Thyroid gland (tissue), 4 donors: ENCODE measurements around the gene ZNF691. TPM values are rescaled to one million over a fixed set of nuclear protein-coding genes. Genes with fewer than 3 reads are reported as not detected.

Experiments used
- DNase-seq, 2 donors: peaks; one replicate each; pipeline ENCODE4 v3.0.0-alpha.2; 2019
- H3K27ac ChIP-seq, 3 donors: fragments of 200-600 bp; sonication (generic); 1 replicate in 2 of 3; 2 replicates in 1 of 3; pipeline ENCODE4 v1.5.1; 2016 to 2019; ENCODE audit warnings: mild to moderate bottlenecking in 1 of 3, moderate library complexity in 1 of 3
- H3K27me3 ChIP-seq: fragments of 200-600 bp; sonication (generic); one replicate; pipeline ENCODE4 v1.5.1; 2019
- H3K36me3 ChIP-seq, 2 donors: fragments of 200-600 bp; sonication (generic); one replicate each; pipeline ENCODE4 v1.5.1; 2016 to 2019
- H3K4me1 ChIP-seq, 2 donors: fragments of 200-600 bp; sonication (generic); one replicate each; pipeline ENCODE4 v1.5.1; 2017 to 2019
- H3K4me3 ChIP-seq, 3 donors: fragments of 200-600 bp; sonication (generic); replicated peaks in 1 of 3; 1 replicate in 2 of 3; 2 replicates in 1 of 3; pipeline ENCODE4 v1.5.1; 2016; ENCODE audit warnings: mild to moderate bottlenecking in 1 of 3
- H3K9me3 ChIP-seq: fragments of 200-600 bp; sonication (generic); one replicate; pipeline ENCODE4 v1.5.1; 2017
- POLR2A ChIP-seq, 2 donors: fragments of 450-650 bp; IDR thresholded peaks; one replicate each; pipeline ENCODE4 v1.6.1; 2017; ENCODE audit warnings: antibody characterized with exemption in 2 of 2, mild to moderate bottlenecking in 2 of 2, moderate library complexity in 1 of 2
- WGBS, 2 donors: methylation state at CpG; one replicate each; pipeline ENCODE4 v1.1.5; 2017; 5-methylcytosine and 5-hydroxymethylcytosine counted together
- intact Hi-C: fragments of 100-400 bp; cut with DNase I; formaldehyde crosslinking; loops from one replicate; pipeline ENCODE4 v1.15.1; 2023
- total RNA-seq, 4 donors: library from RNA; depleted of rRNA; stranded (reverse); fragments of >200 nt; gene quantifications; one replicate each; pipeline ENCODE4 v1.2.3, GENCODE V29; 2016
- TF ChIP-seq, protein P1 (sequence below), 6 experiments: fragments of 200-600 bp in 3 of 6; fragments of 450-650 bp in 3 of 6; sonication (generic) in 3 of 6; IDR thresholded peaks; one replicate each; pipeline ENCODE4 v1.5.1; 2016 to 2019; ENCODE audit warnings: antibody characterized with exemption in 6 of 6, mild to moderate bottlenecking in 2 of 6, inconsistent platforms in 1 of 6, moderate library complexity in 1 of 6

Gene ZNF691
- total RNA-seq, 4 donors from 2014 or later, result 17.9 to 25.8 (median 21.5) TPM

DNA sequence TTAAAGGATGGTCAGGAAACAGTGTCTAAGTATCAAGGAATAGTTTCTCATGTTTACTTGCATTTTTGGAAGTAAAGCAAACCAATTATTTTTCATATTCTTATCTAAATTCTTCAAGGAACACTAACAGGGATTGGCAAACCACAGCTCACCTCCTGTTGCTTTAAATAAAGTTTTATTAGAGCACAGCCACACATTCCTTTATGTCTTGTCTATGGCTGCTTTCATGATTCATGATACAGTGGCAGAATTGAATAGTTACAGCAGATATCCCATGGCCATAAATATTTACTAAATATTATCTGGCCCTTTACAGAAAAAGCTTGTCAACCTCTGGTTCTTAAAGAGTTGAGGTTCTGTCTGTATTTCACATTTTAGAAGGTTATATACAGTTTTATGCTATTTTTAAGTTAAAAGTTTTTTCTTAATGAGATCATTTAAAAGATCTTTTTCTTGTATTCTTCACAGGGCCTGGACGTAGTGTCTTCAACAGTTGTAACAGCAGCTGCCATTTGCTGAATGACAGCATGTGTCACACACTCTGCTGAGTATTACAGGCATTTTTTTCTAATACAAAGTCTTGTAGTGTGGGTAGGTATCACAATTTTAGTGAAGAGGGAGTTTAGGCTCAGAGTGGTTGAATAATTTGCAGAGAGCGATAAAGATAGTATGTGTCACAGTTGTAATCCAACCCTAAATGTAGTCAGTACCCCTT is 2.6 kb downstream of the ZNF691 start:
- intact Hi-C loops, result no loop called here

DNA sequence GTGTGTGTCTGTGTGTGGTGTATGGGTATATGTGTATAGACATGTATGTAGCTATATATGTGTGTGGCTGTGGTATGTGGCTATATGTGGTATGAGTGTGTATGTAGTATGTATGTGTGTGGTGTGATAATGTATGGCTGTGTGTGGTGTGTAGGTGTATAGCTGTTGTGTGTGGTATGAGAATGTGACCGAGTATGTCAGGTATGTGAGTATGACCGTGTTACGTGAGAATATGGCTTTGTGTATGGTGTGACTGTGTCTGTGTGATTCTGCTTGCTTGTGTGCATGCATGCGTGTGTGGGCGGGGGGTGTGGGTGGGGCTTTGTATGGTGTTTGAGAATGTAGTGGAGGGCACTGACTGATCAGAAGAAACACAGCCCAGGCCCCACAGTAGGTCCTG is 3.5 kb downstream of the ZNF691 start:
- no peaks in the 10 kb centered on the region for H3K27me3 ChIP-seq
- no peak overlapping the region for H3K27ac ChIP-seq
- H3K36me3 ChIP-seq, result peaks cover 6 to 12% of the 10 kb centered on the region in 2 donors
- TF ChIP-seq POLR2A (IDR thresholded peaks at IDR 0.05), result no peak
- TF ChIP-seq, protein P1, sequence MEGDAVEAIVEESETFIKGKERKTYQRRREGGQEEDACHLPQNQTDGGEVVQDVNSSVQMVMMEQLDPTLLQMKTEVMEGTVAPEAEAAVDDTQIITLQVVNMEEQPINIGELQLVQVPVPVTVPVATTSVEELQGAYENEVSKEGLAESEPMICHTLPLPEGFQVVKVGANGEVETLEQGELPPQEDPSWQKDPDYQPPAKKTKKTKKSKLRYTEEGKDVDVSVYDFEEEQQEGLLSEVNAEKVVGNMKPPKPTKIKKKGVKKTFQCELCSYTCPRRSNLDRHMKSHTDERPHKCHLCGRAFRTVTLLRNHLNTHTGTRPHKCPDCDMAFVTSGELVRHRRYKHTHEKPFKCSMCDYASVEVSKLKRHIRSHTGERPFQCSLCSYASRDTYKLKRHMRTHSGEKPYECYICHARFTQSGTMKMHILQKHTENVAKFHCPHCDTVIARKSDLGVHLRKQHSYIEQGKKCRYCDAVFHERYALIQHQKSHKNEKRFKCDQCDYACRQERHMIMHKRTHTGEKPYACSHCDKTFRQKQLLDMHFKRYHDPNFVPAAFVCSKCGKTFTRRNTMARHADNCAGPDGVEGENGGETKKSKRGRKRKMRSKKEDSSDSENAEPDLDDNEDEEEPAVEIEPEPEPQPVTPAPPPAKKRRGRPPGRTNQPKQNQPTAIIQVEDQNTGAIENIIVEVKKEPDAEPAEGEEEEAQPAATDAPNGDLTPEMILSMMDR (IDR thresholded peaks at IDR 0.05), result no peak
- 94 to 98% methylated on average over 5 of the region's 5 CpGs for WGBS, 2 donors
- H3K9me3 ChIP-seq, result no peaks in the 10 kb centered on the region
- DNase-seq, result no peak
- H3K4me3 ChIP-seq, result no peak overlapping the region
- intact Hi-C loops, result no loop called here
- peaks cover 16 to 21% of the 10 kb centered on the region in 2 donors for H3K4me1 ChIP-seq

More for the DNA sequence above, 2.6 kb downstream of the ZNF691 start:
- WGBS, 2 donors, result 94 to 97% methylated on average over 2 of the region's 2 CpGs
- TF ChIP-seq POLR2A (IDR thresholded peaks at IDR 0.05), result no peak
- TF ChIP-seq, protein P1 (IDR thresholded peaks at IDR 0.05), result no peak
- no peaks in the 10 kb centered on the region for H3K27me3 ChIP-seq
- H3K4me1 ChIP-seq, result peaks cover 17 to 24% of the 10 kb centered on the region in 2 donors
- no peak overlapping the region for H3K4me3 ChIP-seq
- peaks cover 6 to 12% of the 10 kb centered on the region in 2 donors for H3K36me3 ChIP-seq
- no peak overlapping the region for H3K27ac ChIP-seq
- DNase-seq, result no peak
- H3K9me3 ChIP-seq, result no peaks in the 10 kb centered on the region

DNA sequence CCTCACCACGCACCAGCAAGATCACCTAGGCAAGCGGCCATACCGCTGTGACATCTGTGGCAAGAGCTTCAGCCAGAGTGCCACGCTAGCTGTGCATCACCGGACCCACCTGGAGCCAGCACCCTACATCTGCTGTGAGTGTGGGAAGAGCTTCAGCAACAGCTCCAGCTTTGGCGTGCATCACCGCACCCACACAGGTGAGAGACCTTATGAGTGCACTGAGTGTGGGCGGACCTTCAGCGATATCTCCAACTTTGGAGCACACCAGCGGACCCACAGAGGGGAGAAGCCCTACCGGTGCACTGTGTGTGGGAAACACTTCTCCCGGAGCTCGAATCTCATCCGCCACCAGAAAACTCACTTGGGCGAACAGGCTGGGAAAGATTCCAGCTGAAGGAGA is 5.0 kb downstream of the ZNF691 start:
- 94 to 97% methylated on average over 10 to 15 of the region's 15 CpGs for WGBS, 2 donors
- TF ChIP-seq, protein P1 (IDR thresholded peaks at IDR 0.05), result no peak
- TF ChIP-seq POLR2A (IDR thresholded peaks at IDR 0.05), result no peak
- intact Hi-C loops, result no loop called here
- Histone ChIP-seq H3K27ac (no peak overlapping the region), H3K27me3 (no peaks in the 10 kb centered on the region), H3K4me3 (no peak overlapping the region), H3K4me1 (peaks cover 7 to 11% of the 10 kb centered on the region in 2 donors), H3K9me3 (no peaks in the 10 kb centered on the region), H3K36me3 (peaks cover 6 to 12% of the 10 kb centered on the region in 2 donors)
- no peak for DNase-seq

DNA sequence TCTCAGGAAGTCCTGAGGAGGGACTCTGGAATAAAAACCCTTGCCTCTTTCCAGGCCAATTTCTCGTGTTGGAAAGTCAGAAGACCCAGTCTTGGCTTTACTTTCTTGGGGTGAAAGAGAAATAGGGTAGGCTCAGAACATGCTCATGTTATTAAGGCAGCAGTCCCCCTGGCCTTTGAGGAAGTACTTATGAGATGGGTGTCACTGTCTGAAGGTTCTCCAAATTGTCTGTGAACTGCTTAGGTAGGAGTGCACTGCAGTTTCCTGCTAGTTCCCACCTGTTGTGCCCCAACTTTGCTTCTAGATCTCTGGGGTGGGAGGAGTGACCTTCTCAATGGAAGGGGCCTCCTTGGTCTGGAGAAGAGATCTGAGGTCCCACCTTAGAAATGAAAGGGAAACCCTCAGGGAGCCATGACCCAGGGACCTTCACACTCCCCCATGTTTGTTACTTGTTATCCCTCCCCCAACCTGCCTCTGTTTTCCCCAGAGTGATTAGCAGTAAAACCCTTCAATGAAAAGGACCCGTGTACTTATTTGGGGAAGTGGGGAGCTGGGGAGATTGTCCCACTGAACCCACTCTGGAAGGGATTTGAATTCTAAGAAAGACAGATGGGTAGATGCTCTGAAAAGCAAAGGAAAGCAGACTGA is 5.7 kb downstream of the ZNF691 start:
- H3K27me3 ChIP-seq, result no peaks in the 10 kb centered on the region
- WGBS, 2 donors, result 86 to 96% methylated on average over 2 of the region's 2 CpGs
- no peaks in the 10 kb centered on the region for H3K9me3 ChIP-seq
- peaks cover 6 to 12% of the 10 kb centered on the region in 2 donors for H3K36me3 ChIP-seq
- no peak for TF ChIP-seq POLR2A (IDR thresholded peaks at IDR 0.05)
- TF ChIP-seq, protein P1 (IDR thresholded peaks at IDR 0.05), result no peak
- peaks cover 7 to 11% of the 10 kb centered on the region in 2 donors for H3K4me1 ChIP-seq
- H3K4me3 ChIP-seq, result no peak overlapping the region
- no peak overlapping the region for H3K27ac ChIP-seq
- intact Hi-C loops, result no loop called here
- DNase-seq, result no peak

DNA sequence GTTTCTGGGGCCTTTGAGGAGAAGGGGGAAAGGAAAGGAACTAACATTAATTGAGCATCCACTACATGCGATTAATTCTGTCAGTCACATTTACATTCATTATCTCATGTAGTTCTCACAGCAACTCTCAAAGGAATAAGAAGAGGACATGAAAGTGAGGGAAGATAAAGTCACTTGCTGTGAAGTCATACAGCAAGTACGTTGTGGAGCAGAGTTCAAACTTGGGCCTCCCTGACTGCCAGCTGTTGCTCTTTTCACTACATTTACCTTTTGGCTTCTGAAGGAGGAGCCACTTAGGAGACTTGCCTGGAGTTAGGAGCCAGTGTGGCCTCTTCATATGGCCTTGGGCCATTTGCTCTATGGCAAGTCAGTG is 6.2 kb downstream of the ZNF691 start:
- Histone ChIP-seq H3K9me3 (no peaks in the 10 kb centered on the region), H3K4me1 (peaks cover 1 to 6% of the 10 kb centered on the region in 2 donors), H3K36me3 (peaks cover 6 to 12% of the 10 kb centered on the region in 2 donors), H3K4me3 (no peak overlapping the region), H3K27ac (no peak overlapping the region), H3K27me3 (no peaks in the 10 kb centered on the region)
- intact Hi-C loops, result no loop called here
- 49 to 50% methylated on average over 2 of the region's 2 CpGs for WGBS, 2 donors
- TF ChIP-seq, protein P1 (IDR thresholded peaks at IDR 0.05), result no peak
- no peak for TF ChIP-seq POLR2A (IDR thresholded peaks at IDR 0.05)
- no peak for DNase-seq
